Stimulated activated CD4-positive, alpha-beta T cell treated with anti-CD3 and anti-CD28 coated beads, TNF-alpha, amount 100 ng/mL, for 1 hour (primary cell): ENCODE results near the gene PARD6B.
"Not testable (repeated sequence)": the region's sequence is repeated elsewhere in the genome, so short reads cannot be mapped to it uniquely, and the experiment has no call there.

Experiments used
- DNase-seq, 3 donors: peaks; one replicate each; pipeline ENCODE4 v3.0.0-alpha.2; 2020; ENCODE audit warnings: low read depth in 3 of 3, low spot score in 1 of 3

The PARD6B gene, protein sequence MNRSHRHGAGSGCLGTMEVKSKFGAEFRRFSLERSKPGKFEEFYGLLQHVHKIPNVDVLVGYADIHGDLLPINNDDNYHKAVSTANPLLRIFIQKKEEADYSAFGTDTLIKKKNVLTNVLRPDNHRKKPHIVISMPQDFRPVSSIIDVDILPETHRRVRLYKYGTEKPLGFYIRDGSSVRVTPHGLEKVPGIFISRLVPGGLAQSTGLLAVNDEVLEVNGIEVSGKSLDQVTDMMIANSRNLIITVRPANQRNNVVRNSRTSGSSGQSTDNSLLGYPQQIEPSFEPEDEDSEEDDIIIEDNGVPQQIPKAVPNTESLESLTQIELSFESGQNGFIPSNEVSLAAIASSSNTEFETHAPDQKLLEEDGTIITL

DNA sequence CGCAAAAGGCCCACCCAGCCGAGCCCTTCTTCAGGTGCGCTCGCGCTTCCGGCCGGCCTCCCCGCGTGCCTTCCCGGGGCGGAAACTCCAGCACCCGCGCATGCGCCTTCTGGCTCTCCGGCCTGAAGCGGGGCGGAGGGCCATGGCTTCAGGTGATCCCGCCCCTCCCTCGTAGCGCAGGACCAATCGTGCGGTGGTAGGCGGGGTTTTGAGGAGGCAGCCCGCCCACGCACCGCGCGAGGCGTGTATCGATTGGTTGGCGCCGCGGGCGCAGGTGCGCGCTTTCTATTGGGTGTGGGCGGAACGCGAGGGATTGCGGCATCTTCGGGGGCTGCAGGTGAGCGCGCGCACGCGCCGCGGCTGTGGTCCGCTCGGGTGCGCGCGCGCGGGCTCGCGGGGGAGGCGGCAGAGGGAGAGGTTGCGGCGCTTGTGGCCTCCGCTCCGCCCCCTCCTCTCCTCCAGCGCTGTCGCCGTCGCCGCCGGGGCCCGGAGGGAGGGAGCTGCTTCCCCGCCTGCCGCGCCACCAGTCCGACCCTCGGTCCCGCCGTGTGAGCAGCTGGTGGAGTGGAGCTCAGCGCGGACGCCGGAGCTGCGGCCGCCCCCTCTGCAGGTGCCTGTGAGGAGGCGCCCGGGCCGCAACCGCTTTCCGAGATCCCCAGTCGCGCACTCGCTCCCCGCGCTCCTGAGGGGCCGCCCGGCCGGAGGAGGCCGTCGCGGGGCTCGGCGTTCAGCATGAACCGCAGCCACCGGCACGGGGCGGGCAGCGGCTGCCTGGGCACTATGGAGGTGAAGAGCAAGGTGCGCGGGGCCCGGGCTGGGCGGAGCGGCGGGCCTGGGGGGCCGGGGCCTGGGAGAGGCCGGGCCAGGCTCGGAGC is at the start of gene PARD6B:
Gene PARD6B (plus strand): TSS at position 526 of the 875 bp plus-strand sequence. CDS start 207 bp downstream, at position 733.
- peak; percentile 98 to 100 (median 99) for DNase-seq

DNA sequence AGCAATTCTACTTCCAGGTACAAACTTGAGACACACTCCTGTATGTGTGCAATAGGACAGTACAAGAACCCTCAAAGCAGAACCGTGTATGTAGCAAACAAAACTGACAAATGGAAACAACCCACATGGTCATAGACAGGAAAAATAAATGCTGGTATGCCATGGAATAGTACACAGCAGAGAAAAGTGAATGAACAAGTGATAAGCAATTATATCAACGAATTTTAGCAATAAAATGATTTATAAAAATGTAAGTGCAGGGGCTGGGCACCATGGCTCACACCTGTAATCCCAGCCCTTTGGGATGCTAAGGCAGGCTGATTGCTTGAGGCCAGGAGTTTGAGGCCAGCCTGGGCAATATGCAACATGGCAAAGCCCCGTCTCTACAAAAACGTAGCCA is 49.3 kb upstream of the PARD6B start:
- no peak for DNase-seq

DNA sequence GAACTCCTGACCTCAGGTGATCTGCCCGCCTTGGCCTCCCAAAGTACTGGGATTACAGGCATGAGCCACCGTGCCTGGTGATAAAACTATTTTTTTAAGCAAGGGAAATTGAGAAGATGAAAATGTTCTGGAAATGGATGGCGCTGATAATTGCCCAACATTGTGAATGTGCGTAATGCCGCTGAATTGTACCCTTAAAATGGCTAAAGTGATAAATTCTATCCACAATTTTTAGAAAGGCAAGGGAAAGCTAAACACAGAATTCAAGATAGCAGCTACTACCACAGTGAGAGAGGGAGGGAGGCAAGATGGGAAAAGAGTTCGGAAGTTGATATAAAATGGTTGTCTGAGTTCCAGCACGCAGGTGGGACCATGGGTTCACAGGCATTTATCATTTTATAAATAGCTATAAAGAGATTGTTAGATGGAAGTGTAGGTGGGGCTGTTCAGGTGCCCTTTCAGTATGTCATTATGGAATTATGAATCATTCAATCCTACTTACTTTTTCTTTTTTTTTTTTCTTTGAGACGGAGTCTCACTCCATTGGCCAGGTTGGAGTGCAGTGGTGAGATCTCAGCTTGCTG is 48.3 kb upstream of the PARD6B start:
- no peak for DNase-seq

DNA sequence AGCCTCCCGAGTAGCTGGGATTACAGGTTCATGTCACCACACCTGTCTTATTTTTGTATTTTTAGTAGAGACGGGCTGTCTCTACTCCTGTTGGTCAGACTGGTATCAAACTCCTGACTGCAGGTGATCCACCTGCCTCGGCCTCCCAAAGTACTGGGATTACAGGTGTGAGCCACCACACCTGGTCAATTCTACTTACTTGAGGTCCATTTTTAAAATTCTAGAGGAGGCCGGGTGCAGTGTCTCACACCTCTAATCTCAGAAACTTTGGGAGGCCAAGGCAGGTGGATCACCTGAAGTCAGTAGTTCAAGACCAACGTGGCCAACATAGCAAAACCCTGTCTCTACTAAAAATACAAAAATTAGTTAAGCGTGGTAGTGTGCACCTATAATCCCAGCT is 47.8 kb upstream of the PARD6B start:
- no peak for DNase-seq

DNA sequence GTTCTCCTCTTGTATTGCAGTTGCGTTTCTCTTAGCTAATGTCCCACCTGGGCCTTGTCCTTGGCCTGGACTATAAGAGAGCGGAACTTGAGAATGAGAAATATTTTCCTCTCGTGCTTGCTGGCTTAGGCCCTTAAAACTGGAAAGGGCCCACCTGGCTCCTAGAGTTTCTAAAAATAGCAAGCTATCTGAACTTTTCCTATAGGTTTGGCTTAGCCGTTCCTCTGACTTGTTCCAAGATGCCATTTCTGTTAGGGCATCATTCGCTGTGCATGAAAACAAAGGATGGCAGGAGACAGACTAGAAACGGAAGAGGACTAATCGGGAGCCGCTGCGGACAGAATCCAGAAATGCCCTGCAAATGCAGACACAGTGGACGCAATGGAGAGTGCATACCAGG is 44.6 kb upstream of the PARD6B start:
- DNase-seq, result no peak

DNA sequence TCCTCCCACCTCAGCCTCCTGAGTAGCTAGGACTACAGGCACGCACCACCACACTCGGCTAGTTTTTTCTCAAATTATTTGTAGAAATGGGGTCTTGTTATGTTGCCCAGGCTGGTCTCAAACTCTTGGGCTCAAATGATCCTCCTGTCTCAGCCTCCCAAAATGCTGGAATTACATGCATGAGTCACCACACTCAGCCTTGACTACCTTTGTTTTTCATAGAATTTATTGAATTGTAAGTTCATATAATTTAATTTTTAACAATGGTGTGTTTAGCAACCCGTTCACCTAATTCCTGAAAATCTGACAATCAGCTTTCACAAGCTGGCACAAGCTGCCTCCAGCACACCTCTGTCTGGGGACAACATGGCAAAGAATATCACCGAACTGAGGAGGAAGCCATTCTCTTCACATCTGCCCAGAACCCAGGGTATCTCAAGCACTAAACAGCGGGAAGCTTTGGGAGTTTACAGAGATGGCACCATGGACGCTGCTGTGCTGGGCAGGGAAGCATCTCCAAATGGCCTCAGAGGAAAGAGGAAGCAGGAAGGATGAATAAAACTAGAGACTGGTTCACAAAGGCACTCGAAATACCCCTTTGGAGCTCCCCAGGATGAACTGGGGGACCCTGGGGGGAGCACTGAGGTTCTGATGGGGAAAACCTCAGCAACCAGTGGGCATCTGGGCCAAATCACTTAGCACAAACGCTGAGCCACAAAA is 43.0 kb upstream of the PARD6B start:
- no peak for DNase-seq

DNA sequence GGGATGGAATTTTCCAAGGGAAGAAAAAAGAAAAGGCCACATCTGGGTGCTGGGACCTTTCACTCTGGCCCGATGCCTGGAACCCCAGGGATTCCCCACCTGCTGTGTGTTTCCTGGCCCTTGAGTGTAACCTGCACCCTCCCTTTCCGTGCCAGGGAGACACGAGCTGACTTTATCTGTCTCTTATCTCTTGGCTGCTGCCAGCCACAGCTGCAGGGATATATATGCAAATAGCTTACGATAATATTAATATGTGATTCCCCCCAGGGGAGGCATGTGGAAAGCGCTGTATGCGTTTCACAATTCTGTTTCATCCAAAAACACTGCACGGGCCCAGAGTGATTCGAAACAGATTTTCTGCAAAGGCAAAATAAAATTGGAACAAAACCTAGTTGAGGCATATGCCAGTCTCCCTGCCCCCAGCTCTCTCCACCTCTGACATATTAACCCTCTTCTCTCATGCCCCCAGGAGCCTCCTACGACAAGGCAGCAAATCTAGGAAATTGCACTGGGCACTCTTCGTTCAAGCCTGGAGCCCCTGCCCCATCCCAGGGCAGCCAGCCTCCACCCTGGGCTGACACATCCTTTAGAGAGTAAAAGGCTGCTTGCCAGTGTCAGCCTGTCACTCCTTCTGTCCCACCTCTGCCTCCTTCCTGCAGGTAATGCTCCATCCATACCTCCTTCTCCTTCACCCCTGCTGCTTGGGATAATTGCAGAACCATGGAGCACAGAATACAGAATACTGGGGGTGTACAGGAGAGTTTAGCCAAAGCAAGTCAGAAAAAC is 41.3 kb upstream of the PARD6B start:
- DNase-seq, result no peak

DNA sequence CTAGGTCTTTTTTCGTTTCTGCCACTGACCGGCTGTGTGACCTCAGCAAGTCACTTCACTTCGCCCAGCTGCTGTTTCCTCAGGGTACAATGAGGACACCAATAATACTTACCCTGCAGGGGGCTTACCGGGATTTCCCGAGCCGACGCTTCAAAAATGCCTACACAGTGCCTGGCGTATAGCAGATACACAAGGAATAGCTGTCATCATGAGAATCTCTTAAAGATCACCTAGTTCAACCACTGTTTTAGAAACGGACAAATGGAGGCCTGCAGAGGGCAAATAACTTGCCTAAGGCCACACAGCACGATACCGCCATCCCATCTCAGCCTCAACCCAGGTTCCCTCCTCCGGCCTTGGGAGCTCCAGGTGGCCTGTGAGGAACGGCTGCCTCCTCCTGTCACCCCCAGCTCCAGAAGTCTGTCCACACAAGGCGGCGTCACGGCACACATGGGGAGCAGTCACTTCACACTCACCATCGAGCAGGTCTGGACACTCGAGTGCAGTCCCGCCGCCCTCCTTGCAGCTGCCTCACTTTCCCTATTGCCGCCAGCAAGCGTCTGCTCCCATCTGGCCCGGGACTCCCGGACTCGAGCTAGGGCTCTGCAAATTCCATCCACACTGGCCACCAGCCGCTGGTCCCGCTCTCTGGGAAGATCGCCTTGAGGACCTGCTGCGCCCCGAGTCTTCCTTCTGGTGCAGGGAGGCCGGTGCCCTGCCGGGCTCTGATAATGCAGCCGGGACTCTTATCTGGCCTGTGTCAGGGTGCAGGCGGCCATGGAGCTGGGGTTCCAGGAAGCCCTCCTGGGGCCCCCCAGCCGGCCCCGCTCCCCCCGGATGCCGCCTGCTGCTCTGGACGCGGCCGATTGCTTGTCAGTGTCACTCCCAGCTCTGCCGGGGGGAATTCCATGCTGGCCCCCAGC is 40.5 kb upstream of the PARD6B start, which contains the start of gene RIPOR3:
Gene RIPOR3 (minus strand): TSS at position 893 of the 923 bp plus-strand sequence. CDS start 414 bp downstream, at position 479.
- DNase-seq, result no peak

DNA sequence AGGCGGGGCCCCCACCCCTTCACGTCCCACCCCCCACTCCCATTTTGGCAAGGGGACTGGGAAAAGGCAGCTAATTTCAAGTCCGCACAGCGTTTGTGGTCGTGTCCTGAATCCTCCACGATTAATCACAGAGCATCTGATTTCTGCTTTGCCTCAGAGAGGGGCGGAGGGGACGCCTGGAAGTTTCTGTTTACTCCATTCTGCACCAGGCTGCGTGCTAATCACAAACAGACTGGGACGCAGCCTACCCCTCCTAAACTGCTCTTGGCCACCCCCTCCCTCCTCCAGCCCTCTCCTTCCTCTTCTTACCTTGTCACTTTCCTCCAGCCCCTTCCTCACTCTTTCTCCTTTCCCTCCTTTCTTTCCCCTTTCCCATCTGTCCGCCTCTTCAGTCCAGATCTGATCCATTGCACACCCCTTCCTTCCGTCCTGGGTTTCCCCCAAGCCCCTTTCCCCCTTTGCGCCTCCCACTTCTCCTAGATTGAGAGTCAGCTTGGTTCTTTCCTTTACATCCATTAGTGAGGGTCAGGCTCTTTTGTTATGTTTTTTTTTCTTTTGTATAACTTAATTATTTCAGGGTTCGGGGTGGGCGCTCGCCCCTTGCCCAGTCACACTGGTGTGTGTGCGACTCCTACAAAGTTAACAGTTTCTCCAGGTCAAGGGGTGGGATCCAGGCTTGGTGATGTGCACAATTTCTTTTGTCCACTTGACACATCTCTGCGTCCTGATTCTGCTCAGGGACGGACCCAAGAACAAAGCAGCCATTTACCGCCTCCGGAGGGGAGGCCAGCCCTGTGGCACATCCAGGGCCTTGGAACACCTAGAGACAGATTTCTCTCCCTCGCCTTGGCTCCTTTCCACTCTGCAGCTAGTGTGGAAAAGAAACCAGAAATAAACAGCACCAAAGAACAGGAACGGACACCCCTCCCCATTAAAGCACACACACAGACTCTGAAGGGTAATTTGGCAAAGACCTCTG is 39.5 kb upstream of the PARD6B start:
- no peak for DNase-seq

DNA sequence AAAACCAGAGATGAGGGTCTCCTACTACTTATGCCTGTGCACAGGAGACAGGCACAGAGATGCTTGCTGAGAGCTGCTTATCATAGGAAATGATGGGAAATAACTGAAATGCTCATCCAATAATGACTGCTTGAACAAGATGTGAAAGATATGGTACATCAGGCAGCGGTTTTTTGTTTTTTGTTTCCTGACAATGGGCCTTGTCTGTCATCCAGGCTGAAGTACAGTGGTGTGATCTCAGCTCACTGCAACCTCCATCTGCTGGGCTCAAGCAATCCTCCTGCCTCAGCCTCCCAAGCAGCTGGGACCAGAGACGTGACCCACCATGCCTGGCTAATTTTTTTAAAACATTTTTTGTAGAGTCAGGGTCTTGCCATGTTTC is 38.8 kb upstream of the PARD6B start:
- DNase-seq, result no peak

DNA sequence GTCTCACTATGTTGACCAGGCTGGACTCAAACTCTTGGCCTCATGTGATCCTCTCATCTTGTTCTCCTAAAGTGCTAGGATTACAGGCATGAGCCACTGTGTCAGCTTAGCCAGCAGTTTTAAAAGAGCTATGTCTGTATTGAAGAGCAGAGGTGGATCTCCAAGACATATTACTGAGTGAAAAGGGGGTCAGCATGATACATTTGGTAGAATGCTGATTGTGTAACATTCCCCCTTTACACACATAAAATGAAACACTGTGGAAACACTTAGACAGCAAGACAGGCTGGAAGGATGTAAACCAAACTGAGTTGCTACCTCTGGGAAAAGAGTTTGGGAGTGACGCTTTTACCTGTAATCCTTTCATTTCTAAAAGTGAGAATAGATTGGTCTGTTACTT is 38.4 kb upstream of the PARD6B start:
- DNase-seq, result no peak

DNA sequence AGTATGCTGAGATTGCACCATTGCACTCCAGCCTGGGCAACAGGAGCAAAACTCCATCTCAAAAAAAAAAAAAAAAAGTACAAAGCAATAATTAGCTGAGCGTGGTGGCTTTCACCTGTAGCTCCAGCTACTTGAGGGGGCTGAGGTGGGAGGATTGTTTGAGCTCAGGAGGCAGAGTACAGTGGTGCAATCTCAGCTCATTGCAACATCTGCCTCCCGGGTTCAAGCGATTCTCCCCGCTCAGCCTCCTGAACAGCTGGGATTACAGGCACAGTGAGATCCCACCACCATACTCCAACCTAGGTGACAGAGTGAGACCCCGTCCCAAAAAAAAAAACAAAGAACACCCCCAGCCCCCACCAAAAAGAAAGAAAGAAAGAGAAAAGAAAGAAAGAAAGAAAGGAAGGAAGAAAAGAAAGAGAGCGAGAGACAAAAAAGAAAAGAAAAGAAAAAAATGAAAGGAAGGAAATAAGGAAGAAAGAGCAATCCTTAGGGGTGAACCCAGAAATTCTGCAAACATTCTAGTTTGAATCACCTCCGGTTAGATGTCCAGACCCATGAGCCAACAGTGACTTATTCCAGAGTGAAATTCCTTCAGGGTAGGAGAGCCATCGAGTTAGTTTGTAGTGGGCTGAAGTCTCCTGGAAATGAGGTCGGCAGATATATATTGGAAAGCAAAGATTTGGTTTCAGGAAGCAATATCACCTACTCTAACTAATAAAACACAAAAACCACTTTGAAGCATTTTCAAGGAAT is 36.8 kb upstream of the PARD6B start:
- no peak for DNase-seq

DNA sequence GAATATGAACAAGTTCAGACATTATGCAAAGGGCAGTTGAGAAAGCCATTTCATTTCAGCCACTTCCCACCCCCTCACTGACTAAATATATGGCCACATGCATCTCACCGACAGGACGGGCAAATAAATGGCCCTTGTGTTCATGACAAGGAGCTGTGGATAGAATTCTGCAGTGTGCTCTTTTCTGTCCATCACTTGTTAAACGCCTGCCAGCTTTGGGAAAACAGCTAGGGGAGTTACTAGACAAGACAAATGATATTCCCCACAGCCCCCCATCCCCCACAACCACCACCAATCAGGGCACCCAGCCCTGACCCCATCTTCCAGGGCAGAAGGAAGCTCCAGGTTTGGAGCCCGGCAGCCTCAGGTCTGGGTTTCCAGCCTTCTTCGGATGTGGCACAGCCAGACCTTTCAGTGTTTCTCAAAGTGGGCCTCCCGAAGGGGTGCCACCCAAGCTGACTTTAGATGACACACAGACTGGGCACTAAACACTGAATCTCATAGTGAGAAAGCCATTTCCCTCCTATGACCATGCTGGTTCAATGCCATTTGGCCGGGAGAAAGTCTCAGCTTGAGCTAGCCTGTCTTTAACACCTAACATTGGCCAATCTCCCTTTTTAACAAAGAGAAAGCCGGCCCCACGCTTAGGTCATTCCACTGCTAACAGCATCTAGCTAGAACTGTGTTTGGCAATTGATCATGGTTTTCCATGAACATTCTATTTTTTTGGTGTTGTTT is 36.1 kb upstream of the PARD6B start:
- no peak for DNase-seq

DNA sequence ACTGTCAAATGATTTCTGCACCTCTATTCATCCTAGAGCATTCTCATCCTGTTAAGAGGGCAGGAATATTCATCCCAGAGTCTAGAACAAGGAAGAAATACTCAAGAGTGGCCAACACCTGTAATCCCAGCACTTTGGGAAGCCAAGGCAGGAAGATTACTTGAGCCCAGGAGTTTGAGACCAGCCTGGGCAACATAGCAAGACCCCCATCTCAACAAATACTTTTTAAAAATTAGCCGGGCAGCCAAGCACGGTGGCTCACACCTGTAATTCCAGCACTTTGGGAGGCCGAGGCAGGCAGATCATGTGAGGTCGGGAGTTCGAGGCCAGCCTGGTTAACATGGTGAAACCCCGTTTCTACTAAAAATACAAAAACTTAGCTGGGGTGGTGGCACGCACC is 33.1 kb upstream of the PARD6B start:
- not testable (repeated sequence) for DNase-seq

DNA sequence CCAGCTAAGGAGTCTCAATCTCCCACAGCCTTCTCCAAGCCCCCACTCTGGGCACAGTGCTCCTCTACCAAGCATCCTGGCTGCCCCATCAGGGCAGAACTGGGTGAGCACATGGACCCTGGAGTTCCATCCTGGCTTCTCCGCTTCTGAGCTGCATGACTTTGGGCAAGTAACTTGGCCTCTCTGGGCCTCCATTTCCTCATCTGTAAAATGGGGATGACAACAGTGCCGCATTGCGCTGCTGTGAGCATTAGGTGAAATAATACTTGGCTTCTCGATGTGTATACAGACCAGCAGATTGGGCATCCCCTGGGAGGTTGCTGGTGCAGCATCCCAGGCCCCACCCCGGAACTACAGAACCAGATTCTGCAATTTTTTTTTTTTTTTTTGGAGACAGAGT is 31.7 kb upstream of the PARD6B start:
- DNase-seq, result no peak

DNA sequence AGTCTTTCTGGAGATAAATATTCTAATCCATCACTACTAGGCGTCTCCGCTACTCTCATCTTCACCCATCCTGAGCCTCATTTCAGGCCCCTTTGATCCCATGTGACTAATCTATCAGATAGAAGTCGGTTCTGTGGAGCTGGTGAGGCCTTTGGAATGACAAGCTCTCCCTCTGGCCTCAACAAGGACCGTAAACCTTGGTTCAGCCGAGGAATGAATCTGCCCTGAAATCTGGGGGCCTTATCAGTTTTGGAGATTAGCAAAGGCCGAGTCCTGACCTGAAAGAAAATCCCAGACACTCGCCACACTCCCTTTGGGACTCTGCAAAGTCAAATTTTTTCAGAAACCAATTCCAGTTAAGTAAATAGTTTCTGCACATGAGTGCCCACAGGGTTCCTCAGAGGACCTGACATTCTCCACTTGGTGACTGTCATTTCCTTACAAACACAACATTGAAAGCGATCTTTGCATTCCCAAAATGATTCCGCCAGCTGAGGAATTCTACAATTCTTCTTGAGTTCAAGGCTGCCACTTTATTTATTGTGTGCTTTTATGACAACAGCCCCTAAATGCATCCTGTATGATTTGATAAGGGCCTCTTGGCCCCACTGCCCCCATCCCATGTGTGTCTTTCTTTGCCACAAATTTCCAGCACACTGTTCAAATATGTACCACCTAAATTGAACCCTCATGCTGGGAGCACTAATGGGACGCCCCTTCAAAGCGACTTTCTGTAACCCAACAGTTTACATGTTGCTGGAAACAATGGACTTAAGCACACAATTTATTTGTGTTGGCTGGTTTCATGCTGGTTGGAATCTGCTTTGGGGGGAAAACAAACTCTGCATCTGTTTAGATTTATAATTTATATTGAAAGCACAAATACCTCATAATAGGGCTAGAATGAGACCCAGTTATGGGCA is 30.1 kb upstream of the PARD6B start:
- no peak for DNase-seq
